Transverse colon (tissue), 4 donors: Measurements from ENCODE around the gene TBX5. TPM values are rescaled to one million over a fixed set of nuclear protein-coding genes. Genes with fewer than 3 reads are reported as not detected.

Experiments
- DNase-seq: peaks from one replicate; pipeline ENCODE4 v3.0.0-alpha.2; 2019
- H3K27ac ChIP-seq, 4 donors: fragments of 200-600 bp; sonication (generic); 2 replicates each; pipeline ENCODE4 v1.5.1; 2016 to 2018; ENCODE audit warnings: inconsistent platforms in 4 of 4
- H3K27me3 ChIP-seq: fragments of 200-600 bp; sonication (generic); 2 replicates; pipeline ENCODE4 v1.5.1; 2017; ENCODE audit warnings: inconsistent platforms
- H3K36me3 ChIP-seq, 4 donors: fragments of 200-600 bp; sonication (generic); 2 replicates each; pipeline ENCODE4 v1.5.1; 2017 to 2019; ENCODE audit warnings: inconsistent platforms in 4 of 4
- H3K4me1 ChIP-seq, 4 donors: fragments of 200-600 bp; sonication (generic); 2 replicates each; pipeline ENCODE4 v1.5.1; 2017 to 2020; ENCODE audit warnings: inconsistent platforms in 4 of 4
- H3K4me3 ChIP-seq, 4 donors: fragments of 200-600 bp; sonication (generic); 1 replicate in 1 of 4; 2 replicates in 3 of 4; pipeline versions ENCODE4 v1.5.1 to v1.6.1; 2017 to 2019; ENCODE audit warnings: inconsistent platforms in 4 of 4
- H3K9me3 ChIP-seq, 2 donors: fragments of 200-600 bp; sonication (generic); 2 replicates each; pipeline ENCODE4 v1.5.1; 2017 to 2019; ENCODE audit warnings: inconsistent platforms in 2 of 2
- CTCF ChIP-seq, 5 experiments: fragments of 200-600 bp in 3 of 5; fragments of 450-650 bp in 2 of 5; sonication (generic) in 3 of 5; IDR thresholded peaks; 1 replicate in 2 of 5; 2 replicates in 3 of 5; pipeline ENCODE4 v1.5.1; 2016 to 2017; ENCODE audit warnings: antibody characterized with exemption in 5 of 5, inconsistent platforms in 3 of 5, mild to moderate bottlenecking in 2 of 5, moderate library complexity in 1 of 5
- EP300 ChIP-seq: sonication (generic); formaldehyde crosslinking; IDR thresholded peaks from one replicate; pipeline ENCODE4 v1.6.1; 2017; ENCODE audit warnings: antibody characterized with exemption, low read depth
- POLR2A ChIP-seq: fragments of 450-650 bp; IDR thresholded peaks from one replicate; pipeline ENCODE4 v1.6.1; 2016; ENCODE audit warnings: antibody characterized with exemption, mild to moderate bottlenecking, moderate library complexity
- POLR2AphosphoS5 ChIP-seq, 3 donors: sonication (generic); formaldehyde crosslinking; IDR thresholded peaks; one replicate each; pipeline ENCODE4 v1.6.1; 2016; ENCODE audit warnings: antibody characterized with exemption in 3 of 3
- WGBS, 2 donors: methylation state at CpG; one replicate each; pipeline ENCODE4 v1.1.5; 2018; ENCODE audit warnings: low coverage in 1 of 2; 5-methylcytosine and 5-hydroxymethylcytosine counted together
- in situ Hi-C, 4 donors: fragments of 200-750 bp; cut with MboI; loops; one replicate each; pipeline versions ENCODE4 v1.15.0 to v1.15.1; 2017; ENCODE audit warnings: low sequenced_read_pairs in 3 of 4, low pct_ligation_motif_present in 1 of 4, low pct_unique_long_range_greater_than_20kb in 1 of 4
- intact Hi-C: fragments of 100-400 bp; cut with DNase I; formaldehyde crosslinking; loops from one replicate; pipeline ENCODE4 v1.15.1; 2023; ENCODE audit warnings: low total_unique reads
- total RNA-seq, 4 donors: library from RNA; depleted of rRNA; stranded (reverse); fragments of >200 nt; gene quantifications; one replicate each; pipeline ENCODE4 v1.1.0, GENCODE V29; 2016

TBX5 gene
- total RNA-seq, 4 donors from 2014 or later: not detected

- intact Hi-C loops (no loop called here), in situ Hi-C loops (no loop called here)
- 61 to 67% methylated on average over 3 to 4 of the region's 4 CpGs for WGBS, 2 donors
- H3K9me3 ChIP-seq: no peaks in the 10 kb centered on the region
- H3K4me3 ChIP-seq: no peak overlapping the region
- peaks cover 59% of the 10 kb centered on the region for H3K27me3 ChIP-seq
- DNase-seq: no peak
- no peak overlapping the region for H3K27ac ChIP-seq
- no peak for TF ChIP-seq POLR2AphosphoS5 (IDR thresholded peaks at IDR 0.05)
- TF ChIP-seq POLR2A: no peak
- no peaks in the 10 kb centered on the region for H3K36me3 ChIP-seq
- H3K4me1 ChIP-seq: no peaks in the 10 kb centered on the region
These were observed 15.0 kb upstream of the TBX5 start for GRCh38 chr12:114420944-114421335.

GRCh38 chr12:114420182-114420943 is 14.4 kb upstream of the TBX5 start:
- H3K4me3 ChIP-seq: no peak overlapping the region
- in situ Hi-C loops: no loop called here
- H3K27me3 ChIP-seq: peaks cover 63% of the 10 kb centered on the region
- TF ChIP-seq POLR2A: no peak
- H3K4me1 ChIP-seq: no peaks in the 10 kb centered on the region
- no peaks in the 10 kb centered on the region for H3K9me3 ChIP-seq
- no peak for DNase-seq
- no peaks in the 10 kb centered on the region for H3K36me3 ChIP-seq
- no peak overlapping the region for H3K27ac ChIP-seq
- WGBS, 2 donors: 38 to 48% methylated on average over 4 to 8 of the region's 8 CpGs
- intact Hi-C loops: no loop called here

- 76% methylated on average over 3 of the region's 4 CpGs; no CpG with 5 or more reads in 1 of the 2 donors for WGBS, 2 donors
- no peak for TF ChIP-seq POLR2A
- in situ Hi-C loops (no loop called here), intact Hi-C loops (no loop called here)
- Histone ChIP-seq H3K27ac (no peak overlapping the region), H3K4me3 (no peak overlapping the region), H3K4me1 (no peaks in the 10 kb centered on the region), H3K9me3 (no peaks in the 10 kb centered on the region), H3K36me3 (no peaks in the 10 kb centered on the region), H3K27me3 (peaks cover 87% of the 10 kb centered on the region)
- DNase-seq: no peak
These were observed 10.1 kb upstream of the TBX5 start for GRCh38 chr12:114416028-114416427.

GRCh38 chr12:114415525-114415868 is 9.6 kb upstream of the TBX5 start:
- TF ChIP-seq EP300 (no peak), CTCF (IDR thresholded peaks at IDR 0.05) (no peak), POLR2AphosphoS5 (IDR thresholded peaks at IDR 0.05) (no peak), POLR2A (no peak)
- peaks cover 87% of the 10 kb centered on the region for H3K27me3 ChIP-seq
- no peak overlapping the region for H3K4me3 ChIP-seq
- no peak overlapping the region for H3K27ac ChIP-seq
- in situ Hi-C loops: no loop called here
- H3K4me1 ChIP-seq: no peaks in the 10 kb centered on the region
- H3K36me3 ChIP-seq: no peaks in the 10 kb centered on the region
- 25% methylated on average over 7 of the region's 7 CpGs; no CpG with 5 or more reads in 1 of the 2 donors for WGBS, 2 donors
- intact Hi-C loops: no loop called here
- DNase-seq: no peak
- no peaks in the 10 kb centered on the region for H3K9me3 ChIP-seq

GRCh38 chr12:114414866-114415524 is 9.1 kb upstream of the TBX5 start:
- Histone ChIP-seq H3K27ac (no peak overlapping the region), H3K9me3 (no peaks in the 10 kb centered on the region), H3K36me3 (no peaks in the 10 kb centered on the region), H3K4me3 (no peak overlapping the region), H3K4me1 (no peaks in the 10 kb centered on the region), H3K27me3 (peaks cover 87% of the 10 kb centered on the region)
- 14 to 22% methylated on average over 5 to 11 of the region's 11 CpGs for WGBS, 2 donors
- no peak for DNase-seq
- TF ChIP-seq EP300: no peak
- no peak for TF ChIP-seq POLR2A
- no peak for TF ChIP-seq CTCF (IDR thresholded peaks at IDR 0.05)
- TF ChIP-seq POLR2AphosphoS5 (IDR thresholded peaks at IDR 0.05): no peak
- in situ Hi-C loops (no loop called here), intact Hi-C loops (no loop called here)
